ENCODE results near the gene LAGE3. TPM values are rescaled to one million over a fixed set of nuclear protein-coding genes. Genes with fewer than 3 reads are reported as not detected.
A peak's percentile ranks its signal among the peaks of the same experiment; 100 is the strongest.
"Not testable (repeated sequence)": the region's sequence is repeated elsewhere in the genome, so short reads cannot be mapped to it uniquely, and the experiment has no call there.

LAGE3 gene
- total RNA-seq, 6 experiments from 2014 or later = 8.4 to 24.9 (median 10.8) TPM

GRCh38 chrX:154505734-154506133 lies 26.7 kb upstream of the LAGE3 start:
- peak in 2 of 4 donors; percentile 33 to 42 for ATAC-seq
- DNase-seq = no peak
- Histone ChIP-seq H3K27ac (no peak overlapping the region), H3K9me3 (no peaks in the 10 kb centered on the region), H3K27me3 (no peaks in the 10 kb centered on the region), H3K36me3 (peaks cover 0 to 7% (median 0%) of the 10 kb centered on the region in 4 donors), H3K4me1 (no peaks in the 10 kb centered on the region), H3K4me3 (no peak overlapping the region)
- WGBS (ENCODE audit: insufficient coverage, low coverage, low lambda C conversion rate, missing lambda C conversion rate) = 79% methylated on average over 2 of the region's 12 CpGs
- TF ChIP-seq POLR2A (IDR thresholded peaks at IDR 0.05) (no peak), CTCF (IDR thresholded peaks at IDR 0.05) (no peak)
- intact Hi-C loops (cut with DNase I) = no loop called here

GRCh38 chrX:154502989-154503388 lies 23.9 kb upstream of the LAGE3 start:
- TF ChIP-seq POLR2A (IDR thresholded peaks at IDR 0.05) (no peak), CTCF (IDR thresholded peaks at IDR 0.05) (no peak)
- intact Hi-C loops (cut with DNase I) = no loop called here
- no peak for ATAC-seq

GRCh38 chrX:154502098-154502497 lies 23.0 kb upstream of the LAGE3 start:
- Histone ChIP-seq H3K36me3 (peaks cover 0 to 4% (median 0%) of the 10 kb centered on the region in 4 donors), H3K27ac (no peak overlapping the region), H3K4me1 (no peaks in the 10 kb centered on the region), H3K4me3 (no peak overlapping the region), H3K27me3 (peaks cover 0 to 4% of the 10 kb centered on the region in 2 donors), H3K9me3 (no peaks in the 10 kb centered on the region)
- ATAC-seq (no peak), DNase-seq (no peak)
- no peak for TF ChIP-seq POLR2A (IDR thresholded peaks at IDR 0.05)
- no peak for TF ChIP-seq CTCF (IDR thresholded peaks at IDR 0.05)
- intact Hi-C loops (cut with DNase I) = no loop called here
- 84% methylated on average over 7 of the region's 8 CpGs for WGBS (ENCODE audit: insufficient coverage, low coverage, low lambda C conversion rate, missing lambda C conversion rate)

More at GRCh38 chrX:154502989-154503388, 23.9 kb upstream of the LAGE3 start:
- no peak for DNase-seq
- Histone ChIP-seq H3K4me1 (no peaks in the 10 kb centered on the region), H3K9me3 (no peaks in the 10 kb centered on the region), H3K36me3 (peaks cover 0 to 7% (median 0%) of the 10 kb centered on the region in 4 donors), H3K27me3 (no peaks in the 10 kb centered on the region), H3K27ac (no peak overlapping the region), H3K4me3 (no peak overlapping the region)
- WGBS (ENCODE audit: insufficient coverage, low coverage, low lambda C conversion rate, missing lambda C conversion rate) = 79% methylated on average over 2 of the region's 3 CpGs

- H3K27ac ChIP-seq; H3K27me3 ChIP-seq; H3K9me3 ChIP-seq; intact Hi-C loops (cut with DNase I); ATAC-seq; H3K4me3 ChIP-seq; DNase-seq; H3K4me1 ChIP-seq; H3K36me3 ChIP-seq: not testable (repeated sequence)
- 79% methylated on average over 5 of the region's 7 CpGs for WGBS (ENCODE audit: insufficient coverage, low coverage, low lambda C conversion rate, missing lambda C conversion rate)
These were observed 22.3 kb upstream of the LAGE3 start for GRCh38 chrX:154501423-154501822.

- H3K4me1 ChIP-seq; intact Hi-C loops (cut with DNase I); H3K27ac ChIP-seq; ATAC-seq; H3K4me3 ChIP-seq; H3K9me3 ChIP-seq; H3K36me3 ChIP-seq; H3K27me3 ChIP-seq; DNase-seq: not testable (repeated sequence)
- WGBS (ENCODE audit: insufficient coverage, low coverage, low lambda C conversion rate, missing lambda C conversion rate) = 68% methylated on average over 4 of the region's 4 CpGs
These were observed 17.6 kb upstream of the LAGE3 start for GRCh38 chrX:154496591-154497137.

All from right lobe of liver (tissue), 6 donors.